ENCODE data around the gene CYBB. TPM values are rescaled to one million over a fixed set of nuclear protein-coding genes. Genes with fewer than 3 reads are reported as not detected.

CYBB gene
- total RNA-seq, 1 experiment from 2014 or later = 0.23 TPM

DNA sequence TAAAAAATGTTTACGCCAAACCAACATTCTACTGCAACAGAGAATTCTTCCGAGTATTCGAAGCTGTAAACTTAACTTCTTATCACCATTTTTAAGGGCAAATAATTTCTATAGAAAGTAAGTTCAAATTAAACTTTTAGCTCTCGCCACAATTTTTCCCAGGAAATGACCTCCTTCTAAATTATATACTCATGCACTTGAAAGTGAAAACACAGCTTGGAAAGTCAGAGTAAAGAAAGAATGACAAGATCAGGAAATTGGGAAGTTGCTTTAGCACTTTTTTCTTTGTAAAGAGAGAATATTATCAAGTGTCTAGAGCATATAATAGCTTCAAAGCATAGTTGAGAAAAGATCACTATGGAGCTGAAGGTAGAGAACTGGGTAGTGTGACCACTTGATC, 1.2 kb downstream of the CYBB start:
- TF ChIP-seq, protein P1, sequence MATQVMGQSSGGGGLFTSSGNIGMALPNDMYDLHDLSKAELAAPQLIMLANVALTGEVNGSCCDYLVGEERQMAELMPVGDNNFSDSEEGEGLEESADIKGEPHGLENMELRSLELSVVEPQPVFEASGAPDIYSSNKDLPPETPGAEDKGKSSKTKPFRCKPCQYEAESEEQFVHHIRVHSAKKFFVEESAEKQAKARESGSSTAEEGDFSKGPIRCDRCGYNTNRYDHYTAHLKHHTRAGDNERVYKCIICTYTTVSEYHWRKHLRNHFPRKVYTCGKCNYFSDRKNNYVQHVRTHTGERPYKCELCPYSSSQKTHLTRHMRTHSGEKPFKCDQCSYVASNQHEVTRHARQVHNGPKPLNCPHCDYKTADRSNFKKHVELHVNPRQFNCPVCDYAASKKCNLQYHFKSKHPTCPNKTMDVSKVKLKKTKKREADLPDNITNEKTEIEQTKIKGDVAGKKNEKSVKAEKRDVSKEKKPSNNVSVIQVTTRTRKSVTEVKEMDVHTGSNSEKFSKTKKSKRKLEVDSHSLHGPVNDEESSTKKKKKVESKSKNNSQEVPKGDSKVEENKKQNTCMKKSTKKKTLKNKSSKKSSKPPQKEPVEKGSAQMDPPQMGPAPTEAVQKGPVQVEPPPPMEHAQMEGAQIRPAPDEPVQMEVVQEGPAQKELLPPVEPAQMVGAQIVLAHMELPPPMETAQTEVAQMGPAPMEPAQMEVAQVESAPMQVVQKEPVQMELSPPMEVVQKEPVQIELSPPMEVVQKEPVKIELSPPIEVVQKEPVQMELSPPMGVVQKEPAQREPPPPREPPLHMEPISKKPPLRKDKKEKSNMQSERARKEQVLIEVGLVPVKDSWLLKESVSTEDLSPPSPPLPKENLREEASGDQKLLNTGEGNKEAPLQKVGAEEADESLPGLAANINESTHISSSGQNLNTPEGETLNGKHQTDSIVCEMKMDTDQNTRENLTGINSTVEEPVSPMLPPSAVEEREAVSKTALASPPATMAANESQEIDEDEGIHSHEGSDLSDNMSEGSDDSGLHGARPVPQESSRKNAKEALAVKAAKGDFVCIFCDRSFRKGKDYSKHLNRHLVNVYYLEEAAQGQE (IDR thresholded peaks at IDR 0.05; ENCODE audit: insufficient read depth in 1 of 2, low read depth in 2 of 2, low read length in 1 of 2) = no peak
- TF ChIP-seq SIN3A (IDR thresholded peaks at IDR 0.05; ENCODE audit: borderline replicate concordance, insufficient read depth, low read depth, low read length) = no peak
- TF ChIP-seq POLR2AphosphoS5 (IDR thresholded peaks at IDR 0.05; ENCODE audit: low read depth, low read length) = no peak
- TF ChIP-seq TCF7L2 (IDR thresholded peaks at IDR 0.05; ENCODE audit: low read depth, low read length) = no peak
- TF ChIP-seq, protein P2, sequence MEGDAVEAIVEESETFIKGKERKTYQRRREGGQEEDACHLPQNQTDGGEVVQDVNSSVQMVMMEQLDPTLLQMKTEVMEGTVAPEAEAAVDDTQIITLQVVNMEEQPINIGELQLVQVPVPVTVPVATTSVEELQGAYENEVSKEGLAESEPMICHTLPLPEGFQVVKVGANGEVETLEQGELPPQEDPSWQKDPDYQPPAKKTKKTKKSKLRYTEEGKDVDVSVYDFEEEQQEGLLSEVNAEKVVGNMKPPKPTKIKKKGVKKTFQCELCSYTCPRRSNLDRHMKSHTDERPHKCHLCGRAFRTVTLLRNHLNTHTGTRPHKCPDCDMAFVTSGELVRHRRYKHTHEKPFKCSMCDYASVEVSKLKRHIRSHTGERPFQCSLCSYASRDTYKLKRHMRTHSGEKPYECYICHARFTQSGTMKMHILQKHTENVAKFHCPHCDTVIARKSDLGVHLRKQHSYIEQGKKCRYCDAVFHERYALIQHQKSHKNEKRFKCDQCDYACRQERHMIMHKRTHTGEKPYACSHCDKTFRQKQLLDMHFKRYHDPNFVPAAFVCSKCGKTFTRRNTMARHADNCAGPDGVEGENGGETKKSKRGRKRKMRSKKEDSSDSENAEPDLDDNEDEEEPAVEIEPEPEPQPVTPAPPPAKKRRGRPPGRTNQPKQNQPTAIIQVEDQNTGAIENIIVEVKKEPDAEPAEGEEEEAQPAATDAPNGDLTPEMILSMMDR (IDR thresholded peaks at IDR 0.05) = no peak
- no peaks in the 10 kb centered on the region for H3K9me3 ChIP-seq (ENCODE audit: control insufficient read depth, insufficient read depth, low read depth, low read length)
- intact Hi-C loops (cut with micrococcal nuclease; ENCODE audit: unreplicated experiment) = no loop called here

DNA sequence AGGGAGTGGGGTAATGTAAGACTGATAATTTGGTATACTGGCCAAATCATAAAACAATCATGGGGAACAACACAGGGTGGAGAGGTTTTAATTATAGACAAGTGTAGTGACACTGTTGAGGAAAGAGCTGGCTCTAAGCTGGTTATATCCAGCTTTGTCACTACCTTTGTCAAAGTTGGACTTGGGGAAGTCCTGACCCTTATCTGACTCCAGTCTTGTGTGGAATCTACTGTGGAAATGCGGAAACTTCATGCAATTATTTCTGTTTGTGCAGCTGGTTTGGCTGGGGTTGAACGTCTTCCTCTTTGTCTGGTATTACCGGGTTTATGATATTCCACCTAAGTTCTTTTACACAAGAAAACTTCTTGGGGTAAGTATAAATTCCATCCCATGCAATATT, 2.0 kb downstream of the CYBB start:
- CTCF ChIA-PET = no interaction called here
- no peak for ATAC-seq
- no peak for DNase-seq (ENCODE audit: low read depth, low spot score)
- intact Hi-C loops (cut with micrococcal nuclease; ENCODE audit: unreplicated experiment) (no loop called here), in situ Hi-C loops (cut with HindIII; ENCODE audit: low pct_unique_long_range_greater_than_20kb, low sequenced_read_pairs) (no loop called here)
- no peak overlapping the region for H3K4me3 ChIP-seq (ENCODE audit: low read depth in 2 of 2, low read length in 2 of 2)
- TF ChIP-seq SIN3A (IDR thresholded peaks at IDR 0.05; ENCODE audit: borderline replicate concordance, insufficient read depth, low read depth, low read length) (no peak), POLR2AphosphoS5 (IDR thresholded peaks at IDR 0.05; ENCODE audit: low read depth, low read length) (no peak), TCF7L2 (IDR thresholded peaks at IDR 0.05; ENCODE audit: low read depth, low read length) (no peak)
- TF ChIP-seq, protein P1 (IDR thresholded peaks at IDR 0.05; ENCODE audit: insufficient read depth in 1 of 2, low read depth in 2 of 2, low read length in 1 of 2) = no peak
- TF ChIP-seq, protein P2 (IDR thresholded peaks at IDR 0.05) = no peak
- H3K27ac ChIP-seq (ENCODE audit: low read length) = no peak overlapping the region
- BruUV-seq (replicated peaks) = no TSS peak
- no peaks in the 10 kb centered on the region for H3K4me1 ChIP-seq (ENCODE audit: control insufficient read depth, insufficient read depth, low read length)
- no peaks in the 10 kb centered on the region for H3K27me3 ChIP-seq (ENCODE audit: control insufficient read depth, insufficient read depth, low read length)
- POLR2A ChIA-PET = no interaction called here
- no peaks in the 10 kb centered on the region for H3K9me3 ChIP-seq (ENCODE audit: control insufficient read depth, insufficient read depth, low read depth, low read length)
- no peaks in the 10 kb centered on the region for H3K36me3 ChIP-seq (ENCODE audit: control insufficient read depth, insufficient read depth, low read length)

More for the DNA sequence above, 1.2 kb downstream of the CYBB start:
- in situ Hi-C loops (cut with HindIII; ENCODE audit: low pct_unique_long_range_greater_than_20kb, low sequenced_read_pairs) = no loop called here
- H3K27me3 ChIP-seq (ENCODE audit: control insufficient read depth, insufficient read depth, low read length) = no peaks in the 10 kb centered on the region
- ATAC-seq = no peak
- BruUV-seq (replicated peaks) = no TSS peak
- CTCF ChIA-PET = no interaction called here
- no peak for DNase-seq (ENCODE audit: low read depth, low spot score)
- no peak overlapping the region for H3K4me3 ChIP-seq (ENCODE audit: low read depth in 2 of 2, low read length in 2 of 2)
- no peaks in the 10 kb centered on the region for H3K4me1 ChIP-seq (ENCODE audit: control insufficient read depth, insufficient read depth, low read length)
- H3K27ac ChIP-seq (ENCODE audit: low read length) = no peak overlapping the region
- H3K36me3 ChIP-seq (ENCODE audit: control insufficient read depth, insufficient read depth, low read length) = no peaks in the 10 kb centered on the region
- POLR2A ChIA-PET = no interaction called here

Data from Panc1 (cell line).